Natural killer cell treated with Interleukin-12 subunit alpha and Interleukin-12 subunit beta and Interleukin-15 and Interleukin-18, amount 100 ng/mL, for 72 hours (primary cell): ENCODE data around the gene UBL5. TPM values are rescaled to one million over a fixed set of nuclear protein-coding genes. Genes with fewer than 3 reads are reported as not detected.
"Not testable (repeated sequence)": the region's sequence is repeated elsewhere in the genome, so short reads cannot be mapped to it uniquely, and the experiment has no call there.

Experiments
- ATAC-seq, 2 donors: fragments of 150-1000 bp; cut with Tn5 transposase in 1 of 2; sonication (Bioruptor Pico), chemical (Tn5 transposase) in 1 of 2; 2 replicates each; pipeline ENCODE4 v1.10.0; 2021
- DNase-seq: peaks from one replicate; pipeline ENCODE4 v3.0.0; 2022; ENCODE audit warnings: low spot score
- H3K27ac Mint-ChIP-seq, 2 donors: 1 replicate in 1 of 2; 2 replicates in 1 of 2; pipeline ENCODE4 v1.8.0; 2022; ENCODE audit warnings: mixed read lengths in 2 of 2, mild to moderate bottlenecking in 1 of 2, moderate library complexity in 1 of 2
- H3K27me3 Mint-ChIP-seq, 2 donors: 1 replicate in 1 of 2; 2 replicates in 1 of 2; pipeline ENCODE4 v1.8.0; 2022; ENCODE audit warnings: mixed read lengths in 2 of 2
- H3K36me3 Mint-ChIP-seq: one replicate; pipeline ENCODE4 v1.8.0; 2022; ENCODE audit warnings: mixed read lengths
- H3K4me1 Mint-ChIP-seq, 2 donors: 1 replicate in 1 of 2; 2 replicates in 1 of 2; pipeline ENCODE4 v1.8.0; 2022; ENCODE audit warnings: low read depth in 2 of 2, mixed read lengths in 2 of 2, mild to moderate bottlenecking in 1 of 2
- H3K4me3 Mint-ChIP-seq: one replicate; pipeline ENCODE4 v1.8.0; 2022; ENCODE audit warnings: mixed read lengths
- H3K9me3 Mint-ChIP-seq: 2 replicates; pipeline ENCODE4 v1.8.0; 2022; ENCODE audit warnings: mixed read lengths
- total RNA-seq, 2 donors: library from RNA; stranded (reverse); gene quantifications; one replicate each; pipeline ENCODE4 v1.2.3, GENCODE V29; 2022

The UBL5 gene
- total RNA-seq, 2 donors from 2014 or later, result 260 to 346 TPM

DNA sequence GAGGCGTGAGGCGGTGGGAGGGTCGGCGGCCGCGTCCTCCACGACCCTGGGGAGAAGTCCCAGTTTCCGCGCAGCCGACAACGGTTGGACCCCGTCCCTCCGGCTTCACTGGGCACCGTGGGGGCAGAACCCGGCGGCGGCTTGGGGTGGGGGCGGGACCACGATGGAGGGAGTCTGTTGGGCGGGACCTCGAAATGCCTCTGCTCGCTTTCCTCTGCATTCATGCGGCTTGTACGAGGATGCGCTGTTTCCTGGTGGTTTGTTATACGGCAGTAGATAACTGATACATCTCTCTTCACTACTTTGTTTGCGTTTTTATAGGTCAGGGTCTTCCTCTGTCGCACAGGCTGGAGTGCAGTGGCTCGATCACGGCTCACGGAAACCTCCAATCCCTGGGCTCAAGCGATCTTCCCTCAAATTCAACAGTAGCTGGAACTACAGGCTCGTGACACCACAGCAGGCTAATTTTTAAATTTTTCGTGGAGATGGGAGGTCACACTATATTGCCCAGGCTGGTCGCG, 34.6 kb upstream of the UBL5 start:
- H3K4me1 Mint-ChIP-seq, result peaks cover 16 to 18% of the 10 kb centered on the region in 2 donors
- no peaks in the 10 kb centered on the region for H3K36me3 Mint-ChIP-seq
- H3K27ac Mint-ChIP-seq, result peak overlapping the region; percentile 70 to 78
- peak overlapping the region; percentile 92 for H3K4me3 Mint-ChIP-seq
- H3K9me3 Mint-ChIP-seq, result no peaks in the 10 kb centered on the region
- ATAC-seq (no peak), DNase-seq (no peak)
- no peaks in the 10 kb centered on the region for H3K27me3 Mint-ChIP-seq

DNA sequence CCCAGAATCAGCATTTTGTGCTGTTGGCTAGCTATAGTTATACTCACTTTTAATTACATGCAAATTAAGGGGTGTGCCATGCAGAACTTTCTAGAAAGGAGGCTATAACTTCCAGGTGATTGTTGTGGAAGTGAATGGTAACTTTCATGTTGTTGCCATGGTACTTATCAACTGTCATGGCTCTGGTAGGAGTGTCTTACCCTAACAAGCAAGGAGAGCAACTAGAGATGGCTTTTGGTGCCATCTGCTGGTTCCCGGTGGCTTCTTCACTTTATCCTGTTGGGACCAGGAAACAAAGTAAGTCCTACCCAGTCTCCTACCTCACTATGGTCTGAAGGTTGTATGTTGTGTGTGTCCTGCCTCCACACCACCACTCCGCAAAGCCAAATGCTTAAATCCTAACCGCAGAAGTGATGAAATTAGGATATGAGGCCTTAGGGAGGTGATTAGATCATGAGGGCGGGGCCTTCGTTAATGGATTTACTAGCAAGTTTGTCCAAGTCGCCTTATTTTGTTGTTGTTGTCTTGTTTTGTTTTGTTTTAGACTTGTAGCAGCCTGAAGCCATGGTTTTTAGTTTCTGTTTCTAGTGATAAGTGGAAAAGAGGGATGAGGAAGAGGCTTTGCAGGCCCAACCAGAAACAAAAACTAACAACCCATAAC, 31.5 kb upstream of the UBL5 start:
- ATAC-seq (peak; percentile 41 to 43), DNase-seq (peak; percentile 81)
- Mint-ChIP-seq H3K27me3 (no peaks in the 10 kb centered on the region), H3K9me3 (no peaks in the 10 kb centered on the region), H3K4me3 (no peak overlapping the region), H3K27ac (peak overlapping the region; percentile 17 to 28), H3K36me3 (no peaks in the 10 kb centered on the region), H3K4me1 (peaks cover 12% of the 10 kb centered on the region in 2 donors)

GRCh38 chr19:9797871-9798270, 29.8 kb upstream of the UBL5 start:
- H3K27ac Mint-ChIP-seq, result no peak overlapping the region

GRCh38 chr19:9799162-9799561, 28.6 kb upstream of the UBL5 start:
- no peak overlapping the region for H3K4me3 Mint-ChIP-seq
- no peaks in the 10 kb centered on the region for H3K27me3 Mint-ChIP-seq
- no peak for DNase-seq
- ATAC-seq, result no peak
- no peaks in the 10 kb centered on the region for H3K36me3 Mint-ChIP-seq
- no peaks in the 10 kb centered on the region for H3K9me3 Mint-ChIP-seq
- H3K4me1 Mint-ChIP-seq, result peaks cover 0 to 6% of the 10 kb centered on the region in 2 donors
- H3K27ac Mint-ChIP-seq, result peak overlapping the region in 1 of 2 donors; percentile 18

More at GRCh38 chr19:9797871-9798270, 29.8 kb upstream of the UBL5 start:
- Mint-ChIP-seq H3K9me3 (no peaks in the 10 kb centered on the region), H3K4me1 (peaks cover 7 to 9% of the 10 kb centered on the region in 2 donors), H3K27me3 (no peaks in the 10 kb centered on the region), H3K36me3 (no peaks in the 10 kb centered on the region), H3K4me3 (no peak overlapping the region)
- DNase-seq, result no peak
- ATAC-seq, result no peak

GRCh38 chr19:9801976-9802375, 25.7 kb upstream of the UBL5 start:
- Mint-ChIP-seq H3K9me3 (no peaks in the 10 kb centered on the region), H3K36me3 (no peaks in the 10 kb centered on the region), H3K27ac (no peak overlapping the region), H3K4me3 (no peak overlapping the region), H3K4me1 (no peaks in the 10 kb centered on the region), H3K27me3 (no peaks in the 10 kb centered on the region)
- DNase-seq (no peak), ATAC-seq (no peak)

GRCh38 chr19:9806803-9807202, 20.9 kb upstream of the UBL5 start:
- no peak for DNase-seq
- H3K27ac Mint-ChIP-seq, result no peak overlapping the region
- peaks cover 0 to 4% of the 10 kb centered on the region in 2 donors for H3K4me1 Mint-ChIP-seq
- no peak for ATAC-seq
- H3K9me3 Mint-ChIP-seq, result no peaks in the 10 kb centered on the region
- no peaks in the 10 kb centered on the region for H3K27me3 Mint-ChIP-seq
- peaks cover 6% of the 10 kb centered on the region for H3K36me3 Mint-ChIP-seq
- no peak overlapping the region for H3K4me3 Mint-ChIP-seq

DNA sequence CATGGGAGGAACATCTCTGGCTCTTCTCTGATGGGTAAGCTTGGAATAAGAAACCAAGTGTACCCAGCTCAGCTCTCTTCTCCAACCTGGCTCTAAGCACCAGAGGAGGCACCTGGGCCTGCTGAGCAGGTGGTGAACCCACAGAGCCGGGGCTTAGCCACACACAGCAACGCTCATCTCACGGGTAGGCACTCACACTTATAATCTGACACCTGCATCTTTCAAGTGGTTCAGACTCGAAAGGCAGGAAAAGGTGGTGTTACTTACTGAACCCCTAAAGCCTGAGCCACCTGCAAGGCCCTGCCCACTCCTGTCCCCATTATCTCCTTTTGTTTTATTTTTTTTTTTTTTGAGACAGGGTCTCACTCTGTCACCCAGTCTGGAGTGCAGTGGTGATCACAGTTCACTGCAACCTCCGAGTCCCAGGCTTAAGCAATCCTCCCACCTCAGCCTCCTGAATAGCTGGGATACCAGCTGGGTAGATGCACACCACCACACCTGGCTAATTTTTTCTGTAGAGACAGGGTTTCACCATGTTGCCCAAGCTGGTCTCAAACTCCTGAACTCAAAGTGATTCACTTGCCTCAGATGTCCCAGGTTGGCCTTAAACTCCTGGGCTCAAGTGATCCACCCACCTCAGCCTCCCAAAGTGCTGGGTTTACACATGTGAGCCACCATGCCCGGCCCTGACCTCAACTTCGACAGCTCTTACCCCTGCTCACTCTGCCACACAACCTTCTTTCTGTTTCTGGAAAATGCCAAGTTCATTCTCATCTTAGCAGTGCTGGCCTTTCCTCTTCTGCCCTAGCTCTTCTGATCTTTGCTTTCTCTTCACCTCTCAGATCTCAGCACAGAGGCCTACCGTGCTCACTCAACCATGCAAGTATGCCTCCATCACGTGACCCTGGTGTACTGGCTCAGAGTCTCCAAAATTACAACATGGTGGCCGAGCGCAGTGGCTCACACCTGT, 18.6 kb upstream of the UBL5 start:
- Mint-ChIP-seq H3K27me3 (no peaks in the 10 kb centered on the region), H3K9me3 (no peaks in the 10 kb centered on the region)
- DNase-seq, result no peak

GRCh38 chr19:9811139-9811538, 16.6 kb upstream of the UBL5 start:
- no peak for DNase-seq
- H3K27ac Mint-ChIP-seq, result no peak overlapping the region
- H3K36me3 Mint-ChIP-seq, result peaks cover 7% of the 10 kb centered on the region
- no peak for ATAC-seq
- H3K9me3 Mint-ChIP-seq, result no peaks in the 10 kb centered on the region
- H3K4me3 Mint-ChIP-seq, result no peak overlapping the region
- H3K27me3 Mint-ChIP-seq, result no peaks in the 10 kb centered on the region
- H3K4me1 Mint-ChIP-seq, result peaks cover 5 to 10% of the 10 kb centered on the region in 2 donors

More for the DNA sequence above, 18.6 kb upstream of the UBL5 start:
- Mint-ChIP-seq H3K4me3 (no peak overlapping the region), H3K4me1 (peaks cover 0 to 7% of the 10 kb centered on the region in 2 donors), H3K27ac (no peak overlapping the region), H3K36me3 (peaks cover 6% of the 10 kb centered on the region)
- ATAC-seq, result no peak

GRCh38 chr19:9818175-9818733, 9.5 kb upstream of the UBL5 start:
- Mint-ChIP-seq H3K9me3 (no peaks in the 10 kb centered on the region), H3K4me1 (peaks cover 22 to 28% of the 10 kb centered on the region in 2 donors), H3K4me3 (peak overlapping the region; percentile 89), H3K27ac (peak overlapping the region; percentile 82 to 83), H3K27me3 (no peaks in the 10 kb centered on the region), H3K36me3 (peaks cover 10% of the 10 kb centered on the region)
- DNase-seq, result no peak
- no peak for ATAC-seq

DNA sequence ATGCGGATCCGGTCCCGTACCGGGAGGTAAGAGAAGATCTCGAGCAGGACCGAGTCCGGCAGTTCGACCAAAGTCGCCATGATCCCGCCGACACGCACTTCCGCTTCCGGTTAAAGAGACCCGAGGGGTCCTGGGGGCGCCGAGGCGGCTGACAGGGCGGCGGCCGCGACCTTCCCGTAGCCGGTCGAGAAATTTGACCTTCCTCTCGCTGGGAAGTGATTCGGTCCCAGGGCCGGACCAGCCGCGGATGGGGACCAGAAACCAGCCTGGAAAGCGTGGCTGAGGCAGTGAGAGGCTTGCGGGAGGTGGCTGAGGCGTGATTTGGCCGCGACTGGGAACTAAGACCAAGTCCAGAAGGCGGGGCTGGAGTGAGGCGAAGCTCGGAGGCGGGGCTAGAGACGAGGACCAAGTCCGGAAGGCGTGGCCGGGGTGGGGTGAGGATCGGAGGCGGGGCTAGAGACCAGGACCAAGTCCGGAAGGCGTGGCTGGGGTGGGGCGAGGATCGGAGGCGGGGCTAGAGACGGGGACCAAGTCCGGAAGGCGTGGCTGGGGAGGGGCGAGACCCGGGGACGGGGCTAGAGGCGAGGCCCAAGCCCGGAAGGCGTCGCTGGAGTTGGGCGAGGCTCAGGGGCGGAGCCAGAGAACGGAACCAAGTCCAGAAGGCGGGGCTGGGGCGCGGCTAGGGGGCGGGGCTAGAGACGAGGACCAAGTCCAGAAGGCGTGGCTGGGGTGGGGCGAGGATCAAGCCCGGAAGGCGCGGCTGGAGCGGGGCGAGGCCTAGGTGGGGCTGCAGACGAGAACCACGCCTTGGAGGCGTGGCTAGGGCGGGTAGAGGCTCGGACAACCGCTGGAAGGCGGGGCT, 8.8 kb upstream of the UBL5 start, which contains the start of gene FBXL12:
FBXL12 (minus strand) TSS at position 346 of the 862 bp plus-strand sequence; CDS start at position 80, 266 bp downstream.
- Mint-ChIP-seq H3K4me1 (peaks cover 22 to 29% of the 10 kb centered on the region in 2 donors), H3K36me3 (peaks cover 10% of the 10 kb centered on the region), H3K27me3 (no peaks in the 10 kb centered on the region), H3K9me3 (no peaks in the 10 kb centered on the region), H3K4me3 (peak within 1 kb of the TSS; percentile 89), H3K27ac (peak within 1 kb of the TSS; percentile 82 to 83)
- ATAC-seq (peak; percentile 95), DNase-seq (peak; percentile 100)

DNA sequence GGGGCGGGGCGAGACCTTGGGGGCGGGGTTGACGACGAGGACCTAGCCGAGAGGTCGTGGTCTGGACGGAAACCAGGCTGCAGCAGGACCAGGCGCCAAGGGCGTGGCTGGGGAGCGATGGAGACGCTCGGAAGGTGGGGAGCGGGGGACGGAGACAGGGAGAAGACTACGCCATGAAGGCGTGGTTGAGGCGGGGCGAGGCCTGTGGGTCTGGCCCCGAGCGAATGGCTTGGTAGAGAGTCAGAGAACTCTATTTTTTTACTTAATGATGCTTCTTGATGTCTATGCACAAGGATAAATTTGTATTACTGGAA, 8.2 kb upstream of the UBL5 start:
- Mint-ChIP-seq H3K27ac (peak overlapping the region; percentile 82 to 83), H3K9me3 (no peaks in the 10 kb centered on the region), H3K36me3 (peaks cover 10% of the 10 kb centered on the region), H3K4me1 (peaks cover 22 to 28% of the 10 kb centered on the region in 2 donors), H3K27me3 (no peaks in the 10 kb centered on the region), H3K4me3 (peak overlapping the region; percentile 89)
- DNase-seq, result no peak
- no peak for ATAC-seq

DNA sequence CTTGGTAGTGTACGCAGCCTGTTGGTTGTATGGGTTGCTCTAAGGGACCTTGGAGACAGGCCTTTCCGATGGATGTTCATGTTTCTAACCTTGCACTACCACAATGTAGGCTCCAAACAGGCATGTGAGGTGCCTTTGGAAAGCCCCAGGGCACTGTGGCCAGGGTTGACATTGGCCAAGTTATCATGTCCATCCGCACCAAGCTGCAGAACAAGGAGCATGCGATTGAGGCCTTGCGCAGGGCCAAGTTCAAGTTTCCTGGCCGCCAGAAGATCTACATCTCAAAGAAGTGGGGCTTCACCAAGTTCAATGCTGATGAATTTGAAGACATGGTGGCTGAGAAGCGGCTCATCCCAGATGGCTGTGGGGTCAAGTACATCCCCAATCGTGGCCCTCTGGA, 7.7 kb upstream of the UBL5 start:
- DNase-seq, ATAC-seq: not testable (repeated sequence)
- peaks cover 17 to 24% of the 10 kb centered on the region in 2 donors for H3K4me1 Mint-ChIP-seq

DNA sequence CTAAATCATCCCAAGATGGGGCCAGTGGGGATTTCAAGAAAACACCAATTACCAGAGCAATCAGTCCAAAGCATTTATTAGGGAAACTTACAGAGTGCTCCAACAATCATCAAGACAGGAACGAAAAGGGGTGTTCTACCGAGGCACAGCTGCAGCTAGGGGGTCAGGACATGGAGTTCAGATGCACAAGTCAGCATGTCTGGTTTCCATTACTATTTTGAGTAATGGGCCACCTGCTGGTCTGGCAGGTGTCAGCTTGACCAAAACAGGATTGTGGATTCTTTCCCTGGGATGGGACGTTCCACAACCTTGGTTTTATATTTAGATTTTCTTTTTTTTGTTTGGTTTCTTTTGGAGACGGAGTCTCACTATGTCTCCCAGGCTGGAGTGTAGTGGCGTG, 3.9 kb upstream of the UBL5 start:
- no peaks in the 10 kb centered on the region for H3K27me3 Mint-ChIP-seq
- ATAC-seq (no peak), DNase-seq (no peak)
- H3K4me1 Mint-ChIP-seq, result peaks cover 10 to 25% of the 10 kb centered on the region in 2 donors
- no peaks in the 10 kb centered on the region for H3K9me3 Mint-ChIP-seq
- no peaks in the 10 kb centered on the region for H3K36me3 Mint-ChIP-seq
- no peak overlapping the region for H3K4me3 Mint-ChIP-seq
- no peak overlapping the region for H3K27ac Mint-ChIP-seq

More for the DNA sequence above, 7.7 kb upstream of the UBL5 start:
- H3K36me3 Mint-ChIP-seq, H3K27me3 Mint-ChIP-seq, H3K9me3 Mint-ChIP-seq: not testable (repeated sequence)
- Mint-ChIP-seq H3K4me3 (peak overlapping the region; percentile 89), H3K27ac (peak overlapping the region; percentile 82 to 83)
